K562 (cell line): ENCODE measurements around the gene ZFAND3. TPM values are rescaled to one million over a fixed set of nuclear protein-coding genes. Genes with fewer than 3 reads are reported as not detected.

ENCODE experiments used
- ASH1L ChIP-seq: fragments of 450-650 bp; IDR thresholded peaks from 2 replicates; pipeline ENCODE4 v1.6.1; 2018; ENCODE audit warnings: borderline replicate concordance, mild to moderate bottlenecking, low read depth; ENCODE audit not compliant: partially characterized antibody
- CHCHD3 ChIP-seq: fragments of 250-450 bp; sonication (Bioruptor Pico); IDR thresholded peaks from 2 replicates; pipeline ENCODE4 v2.1.2; 2022; ENCODE audit warnings: mild to moderate bottlenecking
- FOXK1 ChIP-seq: sonication (generic); formaldehyde crosslinking; IDR thresholded peaks from 2 replicates; pipeline ENCODE4 v1.8.0; 2022; ENCODE audit warnings: missing genetic modification reagents, mild to moderate bottlenecking, borderline replicate concordance
- KDM2B ChIP-seq: fragments of 250-450 bp; sonication (Bioruptor Pico); IDR thresholded peaks from 2 replicates; pipeline ENCODE4 v1.8.0; 2021; ENCODE audit warnings: mild to moderate bottlenecking, moderate library complexity
- PRDM10 ChIP-seq: fragments of 450-650 bp; IDR thresholded peaks from 2 replicates; pipeline ENCODE4 v1.6.1; 2018; ENCODE audit not compliant: partially characterized antibody
- SAP30 ChIP-seq: fragments of 200-600 bp; sonication (generic); IDR thresholded peaks from 2 replicates; pipeline ENCODE4 v1.6.1; 2012; ENCODE audit warnings: borderline replicate concordance, low read depth, mild to moderate bottlenecking, moderate library complexity, low read length, control low read depth, inconsistent platforms; ENCODE audit not compliant: insufficient read depth, poor library complexity, severe bottlenecking
- TCF15 ChIP-seq: fragments of 250-450 bp; sonication (Bioruptor Pico); IDR thresholded peaks from 2 replicates; pipeline ENCODE4 v1.8.0; 2022; ENCODE audit warnings: moderate library complexity, mild to moderate bottlenecking, inconsistent platforms
- THRAP3 ChIP-seq: fragments of 450-650 bp; IDR thresholded peaks from 2 replicates; pipeline ENCODE4 v1.6.1; 2016; ENCODE audit warnings: mild to moderate bottlenecking, inconsistent platforms, borderline replicate concordance
- TRIM28 ChIP-seq: fragments of 450-650 bp; IDR thresholded peaks from 2 replicates; pipeline ENCODE4 v1.6.1; 2017
- polyA plus RNA-seq, 8 experiments: library from polyadenylated mRNA; depleted of rRNA in 4 of 8; stranded (reverse) in 5 of 8; unstranded in 3 of 8; fragments of >200 nt; fragmentation: Nextera tagmentation in 2 of 8; fragmentation: Illumina TruSeq in 1 of 8; extraction: Ambion mirVana in 2 of 8; extraction: Trizol in 1 of 8; gene quantifications; 2 replicates each; pipeline versions ENCODE4 v1.2.1 to v1.2.3, GENCODE V29; 2011 to 2014; ENCODE audit warnings: inconsistent platforms in 1 of 8, missing spikeins in 1 of 8
- total RNA-seq, 7 experiments: library from RNA; depleted of rRNA in 6 of 7; stranded (reverse); fragments of >200 nt in 6 of 7; fragmentation: Illumina TruSeq in 2 of 7; extraction: Trizol in 2 of 7; gene quantifications; 2 replicates each; pipeline versions ENCODE4 v1.2.1 to v1.2.3, GENCODE V29; 2011 to 2021; ENCODE audit warnings: low replicate concordance in 1 of 7

The ZFAND3 gene
- total and polyA plus RNA-seq, 9 of the 15 experiments (the other 6 are each of a cell fraction or from before 2014, with no cell fraction given): 0.81 to 26.6 (median 11.8) TPM

GRCh38 chr6:37917566-37917965, 98.0 kb downstream of the ZFAND3 start (continued):
- TF ChIP-seq TRIM28 (no peak), SAP30 (no peak), FOXK1 (CRISPR knock-in tag) (no peak), PRDM10 (no peak), CHCHD3 (no peak), ASH1L (no peak), THRAP3 (no peak), KDM2B (CRISPR knock-in tag) (no peak), TCF15 (no peak)
